H9 (cell line): Measurements from ENCODE around the gene SLA2. TPM values are rescaled to one million over a fixed set of nuclear protein-coding genes. Genes with fewer than 3 reads are reported as not detected.

Experiments used
- DNase-seq: peaks from one replicate; pipeline ENCODE4 v3.0.0-alpha.2; 2017
- H2AFZ ChIP-seq: one replicate; pipeline ENCODE4 v1.6.1; 2013; ENCODE audit warnings: mild to moderate bottlenecking, low read length, control low read depth, moderate library complexity
- H2AK5ac ChIP-seq: 2 replicates; pipeline ENCODE4 v1.6.1; 2013; ENCODE audit warnings: low read length, control low read depth, mixed read lengths; ENCODE audit not compliant: insufficient read length
- H2BK120ac ChIP-seq: one replicate; pipeline ENCODE4 v1.6.1; 2013; ENCODE audit warnings: low read depth, mild to moderate bottlenecking, low read length, control low read depth, inconsistent platforms; ENCODE audit not compliant: poor library complexity, severe bottlenecking
- H2BK12ac ChIP-seq: 2 replicates; pipeline ENCODE4 v1.6.1; 2013; ENCODE audit warnings: low read length, control low read depth, mixed read lengths, low read depth; ENCODE audit not compliant: insufficient read length
- H2BK15ac ChIP-seq: 2 replicates; pipeline ENCODE4 v1.6.1; 2013; ENCODE audit warnings: low read depth, low read length, control low read depth
- H2BK20ac ChIP-seq: one replicate; pipeline ENCODE4 v1.6.1; 2013; ENCODE audit warnings: low read depth, mild to moderate bottlenecking, low read length, control low read depth, inconsistent platforms; ENCODE audit not compliant: poor library complexity, severe bottlenecking
- H2BK5ac ChIP-seq: 2 replicates; pipeline ENCODE4 v1.6.1; 2013; ENCODE audit warnings: low read length, control low read depth, mixed read lengths; ENCODE audit not compliant: insufficient read length
- H3K14ac ChIP-seq: 2 replicates; pipeline ENCODE4 v1.6.1; 2013; ENCODE audit warnings: low read length, control low read depth; ENCODE audit not compliant: insufficient read depth
- H3K18ac ChIP-seq: 2 replicates; pipeline ENCODE4 v1.6.1; 2013; ENCODE audit warnings: low read depth, mild to moderate bottlenecking, mixed read lengths, low read length, control low read depth; ENCODE audit not compliant: insufficient read length
- H3K23ac ChIP-seq: 2 replicates; pipeline ENCODE4 v1.6.1; 2013; ENCODE audit warnings: low read length, control low read depth, mixed read lengths, low read depth; ENCODE audit not compliant: insufficient read length
- H3K23me2 ChIP-seq: 2 replicates; pipeline ENCODE4 v1.6.1; 2013; ENCODE audit warnings: low read depth, mild to moderate bottlenecking, mixed read lengths, low read length, control low read depth; ENCODE audit not compliant: insufficient read length, poor library complexity, severe bottlenecking
- H3K27ac ChIP-seq: 2 replicates; pipeline ENCODE4 v1.5.1; 2013; ENCODE audit warnings: low read length, control low read depth, mixed read lengths, low read depth; ENCODE audit not compliant: insufficient read length
- H3K27me3 ChIP-seq: 2 replicates; pipeline ENCODE4 v1.6.1; 2013; ENCODE audit warnings: low read length, control low read depth, inconsistent platforms; ENCODE audit not compliant: insufficient read depth
- H3K4ac ChIP-seq: 2 replicates; pipeline ENCODE4 v1.6.1; 2013; ENCODE audit warnings: low read depth, mild to moderate bottlenecking, control low read depth, inconsistent platforms, low read length, moderate library complexity
- H3K4me1 ChIP-seq: 2 replicates; pipeline ENCODE4 v1.6.1; 2013; ENCODE audit warnings: low read length, control low read depth, inconsistent platforms; ENCODE audit not compliant: insufficient read depth
- H3K4me2 ChIP-seq: 2 replicates; pipeline ENCODE4 v1.6.1; 2013; ENCODE audit warnings: low read length, control low read depth, mixed read lengths; ENCODE audit not compliant: insufficient read length, insufficient read depth
- H3K56ac ChIP-seq: 2 replicates; pipeline ENCODE4 v1.6.1; 2013; ENCODE audit warnings: low read depth, mild to moderate bottlenecking, mixed read lengths, low read length, control low read depth; ENCODE audit not compliant: insufficient read length
- H3K79me1 ChIP-seq: 2 replicates; pipeline ENCODE4 v1.6.1; 2013; ENCODE audit warnings: low read depth, mild to moderate bottlenecking, moderate library complexity, low read length, control low read depth, inconsistent platforms; ENCODE audit not compliant: insufficient read depth, poor library complexity, severe bottlenecking
- H3K79me2 ChIP-seq: 2 replicates; pipeline ENCODE4 v1.6.1; 2013; ENCODE audit warnings: low read length, control low read depth, inconsistent platforms; ENCODE audit not compliant: insufficient read depth
- H3K9ac ChIP-seq: 2 replicates; pipeline ENCODE4 v1.6.1; 2013; ENCODE audit warnings: low read length, control low read depth, mixed read lengths; ENCODE audit not compliant: insufficient read length; ENCODE audit errors: extremely low read depth
- H3K9me3 ChIP-seq: one replicate; pipeline ENCODE4 v1.6.1; 2013; ENCODE audit warnings: low read depth, low read length, inconsistent platforms; ENCODE audit not compliant: control insufficient read depth
- H3T11ph ChIP-seq: one replicate; pipeline ENCODE4 v1.6.1; 2013; ENCODE audit warnings: mild to moderate bottlenecking, low read length, control low read depth, inconsistent platforms
- H4K20me1 ChIP-seq: one replicate; pipeline ENCODE4 v1.6.1; 2013; ENCODE audit not compliant: control insufficient read depth, insufficient read length, insufficient read depth
- H4K5ac ChIP-seq: 2 replicates; pipeline ENCODE4 v1.6.1; 2013; ENCODE audit warnings: low read depth, mild to moderate bottlenecking, mixed read lengths, low read length, control low read depth; ENCODE audit not compliant: insufficient read length
- H4K8ac ChIP-seq: replicated peaks from 2 replicates; pipeline ENCODE4 v1.6.1; 2013; ENCODE audit warnings: low read length, control low read depth, mixed read lengths, low read depth; ENCODE audit not compliant: insufficient read length
- H4K91ac ChIP-seq: 2 replicates; pipeline ENCODE4 v1.6.1; 2013; ENCODE audit warnings: low read depth, mild to moderate bottlenecking, moderate library complexity, mixed read lengths, low read length, control low read depth; ENCODE audit not compliant: insufficient read length
- H3K27ac Mint-ChIP-seq, 3 experiments: 2 replicates in 2 of 3; 3 replicates in 1 of 3; pipeline ENCODE4 v1.8.0; 2020 to 2021; ENCODE audit warnings: mixed read lengths in 3 of 3, mild to moderate bottlenecking in 1 of 3, moderate library complexity in 1 of 3
- H3K27me3 Mint-ChIP-seq: 2 replicates; pipeline ENCODE4 v1.8.0; 2021; ENCODE audit warnings: low read depth, mild to moderate bottlenecking, moderate library complexity, mixed read lengths
- H3K36me3 Mint-ChIP-seq, 3 experiments: 2 replicates in 2 of 3; 3 replicates in 1 of 3; pipeline ENCODE4 v1.8.0; 2020 to 2021; ENCODE audit warnings: low read depth in 3 of 3, mixed read lengths in 3 of 3; ENCODE audit not compliant: insufficient read depth in 1 of 3
- H3K4me1 Mint-ChIP-seq, 2 experiments: 2 replicates each; pipeline ENCODE4 v1.8.0; 2020; ENCODE audit warnings: mixed read lengths in 2 of 2
- H3K4me3 Mint-ChIP-seq, 2 experiments: 2 replicates in 1 of 2; 3 replicates in 1 of 2; pipeline ENCODE4 v1.8.0; 2020 to 2021; ENCODE audit warnings: mild to moderate bottlenecking in 2 of 2, mixed read lengths in 2 of 2, moderate library complexity in 1 of 2
- H3K9me3 Mint-ChIP-seq, 2 experiments: 2 replicates in 1 of 2; 3 replicates in 1 of 2; pipeline ENCODE4 v1.8.0; 2020; ENCODE audit warnings: mild to moderate bottlenecking in 2 of 2, mixed read lengths in 2 of 2, moderate library complexity in 1 of 2
- WGBS: extraction: QIAGEN DNeasy Blood & Tissue Kit; methylation state at CpG from one replicate; pipeline ENCODE4 v1.1.7; 2013; ENCODE audit warnings: missing lambda C conversion rate, low lambda C conversion rate, mixed read lengths; ENCODE audit not compliant: insufficient read length; ENCODE audit errors: extremely low coverage; 5-methylcytosine and 5-hydroxymethylcytosine counted together
- total RNA-seq: library from RNA; stranded (reverse); gene quantifications from 2 replicates; pipeline ENCODE4 v1.2.1, GENCODE V29; 2021
- TF ChIP-seq, protein P1 (sequence below): fragments of 200-600 bp; sonication (generic); conservative IDR thresholded peaks from 3 replicates; pipeline ENCODE4 v1.8.0; 2021; ENCODE audit warnings: antibody characterized with exemption, mild to moderate bottlenecking

The SLA2 gene
- total RNA-seq, 1 experiment from 2014 or later: 0.20 TPM

DNA sequence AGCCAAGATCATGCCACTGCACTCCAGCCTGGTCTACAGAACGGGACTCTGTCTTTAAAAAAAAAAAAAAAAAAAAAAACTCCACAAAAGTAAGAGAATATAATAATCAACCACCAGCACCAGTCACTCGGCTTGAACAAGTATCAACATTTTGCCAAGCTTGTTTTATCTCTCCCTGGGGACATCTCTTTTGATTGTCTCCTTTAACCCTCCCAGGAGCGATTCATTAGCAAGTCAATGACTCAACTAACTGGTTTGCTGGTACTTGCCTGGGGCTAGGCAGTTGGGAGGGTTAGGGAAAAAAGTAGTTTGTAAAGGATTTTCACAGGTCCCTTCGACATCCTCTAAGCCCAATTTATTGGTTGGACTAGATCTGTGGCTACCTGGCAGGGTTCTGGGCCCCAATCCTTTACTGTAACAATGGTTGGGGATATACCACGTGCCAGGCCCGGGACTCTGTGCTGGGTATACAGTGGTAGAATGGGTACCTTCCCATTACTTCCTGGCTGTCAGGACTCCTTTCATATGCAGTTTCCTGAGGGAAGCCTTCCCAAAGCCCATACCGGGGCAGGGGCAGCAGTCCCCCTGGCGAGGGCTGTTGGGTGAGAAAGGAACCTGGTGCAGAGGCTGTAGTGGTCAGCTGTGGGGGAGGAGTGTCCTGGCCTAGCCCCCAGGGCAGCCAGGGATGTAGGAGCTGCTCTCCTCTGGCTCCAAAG, 60.4 kb downstream of the SLA2 start:
- Histone ChIP-seq H3K4me2 (peak overlapping the region; percentile 53), H2AK5ac (no peak overlapping the region), H2BK15ac (no peak overlapping the region), H3K79me2 (no peaks in the 10 kb centered on the region), H3K79me1 (no peaks in the 10 kb centered on the region), H3K14ac (no peak overlapping the region), H3K9me3 (no peaks in the 10 kb centered on the region), H3K23ac (no peak overlapping the region), H2BK20ac (no peak overlapping the region), H3K23me2 (peaks cover 4% of the 10 kb centered on the region), H4K20me1 (no peaks in the 10 kb centered on the region), H2BK120ac (no peak overlapping the region), H4K8ac (no peak overlapping the region), H3K27ac (peak overlapping the region; percentile 53), H3K56ac (no peak overlapping the region), H2AFZ (no peak overlapping the region), H2BK5ac (no peak overlapping the region), H4K5ac (no peak overlapping the region), H3K18ac (peak overlapping the region; percentile 50), H3K27me3 (no peaks in the 10 kb centered on the region), H4K91ac (no peak overlapping the region), H3K4ac (no peak overlapping the region), H2BK12ac (no peak overlapping the region), H3K9ac (no peak overlapping the region), H3K4me1 (peaks cover 7% of the 10 kb centered on the region; the same call in 1 of the 2 replicates), H3T11ph (no peak overlapping the region)
- WGBS: no CpG with 5 or more reads among the region's 8 CpGs
- no peaks in the 10 kb centered on the region; a peak in 1 of 5 replicates for H3K9me3 Mint-ChIP-seq
- H3K27ac Mint-ChIP-seq: peak overlapping the region; percentile 94 to 98 (median 98)
- H3K27me3 Mint-ChIP-seq: no peaks in the 10 kb centered on the region
- H3K4me1 Mint-ChIP-seq: peaks cover 38 to 45% of the 10 kb centered on the region in 2 experiments
- TF ChIP-seq, protein P1, sequence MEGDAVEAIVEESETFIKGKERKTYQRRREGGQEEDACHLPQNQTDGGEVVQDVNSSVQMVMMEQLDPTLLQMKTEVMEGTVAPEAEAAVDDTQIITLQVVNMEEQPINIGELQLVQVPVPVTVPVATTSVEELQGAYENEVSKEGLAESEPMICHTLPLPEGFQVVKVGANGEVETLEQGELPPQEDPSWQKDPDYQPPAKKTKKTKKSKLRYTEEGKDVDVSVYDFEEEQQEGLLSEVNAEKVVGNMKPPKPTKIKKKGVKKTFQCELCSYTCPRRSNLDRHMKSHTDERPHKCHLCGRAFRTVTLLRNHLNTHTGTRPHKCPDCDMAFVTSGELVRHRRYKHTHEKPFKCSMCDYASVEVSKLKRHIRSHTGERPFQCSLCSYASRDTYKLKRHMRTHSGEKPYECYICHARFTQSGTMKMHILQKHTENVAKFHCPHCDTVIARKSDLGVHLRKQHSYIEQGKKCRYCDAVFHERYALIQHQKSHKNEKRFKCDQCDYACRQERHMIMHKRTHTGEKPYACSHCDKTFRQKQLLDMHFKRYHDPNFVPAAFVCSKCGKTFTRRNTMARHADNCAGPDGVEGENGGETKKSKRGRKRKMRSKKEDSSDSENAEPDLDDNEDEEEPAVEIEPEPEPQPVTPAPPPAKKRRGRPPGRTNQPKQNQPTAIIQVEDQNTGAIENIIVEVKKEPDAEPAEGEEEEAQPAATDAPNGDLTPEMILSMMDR: no peak
- peak; percentile 93 for DNase-seq
- H3K4me3 Mint-ChIP-seq: peak overlapping the region; percentile 31 to 64
- H3K36me3 Mint-ChIP-seq: peaks cover 31 to 53% (median 44%) of the 10 kb centered on the region in 3 experiments
